IMR-90 (cell line): ENCODE data around the gene WNT7A. TPM values are rescaled to one million over a fixed set of nuclear protein-coding genes. Genes with fewer than 3 reads are reported as not detected.

Source experiments
- ATAC-seq: fragments of 200-7000 bp; cut with Tn5 transposase; 2 replicates; pipeline ENCODE4 v1.9.1; 2020; ENCODE audit warnings: low read depth, mild to moderate bottlenecking, moderate library complexity
- BruUV-seq: library from RNA; stranded (reverse); fragments of 400-500 nt; replicated peaks from 2 replicates; lab custom pipeline; 2021; lab: Mats Ljungman, UMichigan
- CTCF ChIA-PET: fragments of 300-600 bp; formaldehyde crosslinking; extraction: SDS; loops from one replicate; lab custom pipeline; 2021; ENCODE audit warnings: antibody characterized with exemption; lab: Yijun Ruan, JAX
- POLR2A ChIA-PET: fragments of 300-600 bp; sonication (Branson Sonifier 250); formaldehyde crosslinking; loops from one replicate; lab custom pipeline; 2022; ENCODE audit warnings: antibody characterized with exemption; ENCODE audit not compliant: unreplicated experiment; lab: Charles Lee
- DNase-seq: peaks from one replicate; pipeline ENCODE4 v3.0.0; 2013
- H2AFZ ChIP-seq: replicated peaks from 2 replicates; pipeline ENCODE3; 2013; ENCODE audit warnings: low read length, mild to moderate bottlenecking; ENCODE audit not compliant: poor library complexity
- H2AK5ac ChIP-seq: 2 replicates; pipeline ENCODE4 v1.6.1; 2013; ENCODE audit warnings: low read depth, low read length, inconsistent platforms
- H2AK9ac ChIP-seq: replicated peaks from 2 replicates; pipeline ENCODE3; 2013; ENCODE audit warnings: mild to moderate bottlenecking, low read depth, low read length, moderate library complexity; ENCODE audit not compliant: poor library complexity
- H2BK120ac ChIP-seq: 2 replicates; pipeline ENCODE4 v1.6.1; 2013; ENCODE audit warnings: low read depth, low read length, inconsistent platforms
- H2BK15ac ChIP-seq: 3 replicates; pipeline ENCODE4 v1.6.1; 2013; ENCODE audit warnings: low read depth, low read length, inconsistent platforms
- H2BK20ac ChIP-seq: 2 replicates; pipeline ENCODE4 v1.6.1; 2013; ENCODE audit warnings: low read depth, mild to moderate bottlenecking, inconsistent platforms, low read length, moderate library complexity
- H2BK5ac ChIP-seq: 2 replicates; pipeline ENCODE4 v1.6.1; 2013; ENCODE audit warnings: mild to moderate bottlenecking, low read depth, low read length, inconsistent platforms; ENCODE audit not compliant: poor library complexity, severe bottlenecking
- H3K14ac ChIP-seq: replicated peaks from 2 replicates; pipeline ENCODE4 v1.6.1; 2013; ENCODE audit warnings: low read depth, low read length, inconsistent platforms
- H3K18ac ChIP-seq: 2 replicates; pipeline ENCODE4 v1.6.1; 2013; ENCODE audit warnings: low read depth, low read length, control low read depth
- H3K23ac ChIP-seq: 2 replicates; pipeline ENCODE4 v1.6.1; 2013; ENCODE audit warnings: low read depth, low read length, inconsistent platforms
- H3K27ac ChIP-seq: 2 replicates; pipeline ENCODE4 v1.5.1; 2013; ENCODE audit warnings: mild to moderate bottlenecking, control low read depth, low read length; ENCODE audit not compliant: insufficient read depth
- H3K27me3 ChIP-seq: 2 replicates; pipeline ENCODE4 v1.6.1; 2013; ENCODE audit warnings: low read length; ENCODE audit not compliant: control insufficient read depth, insufficient read depth
- H3K36me3 ChIP-seq: 2 replicates; pipeline ENCODE4 v1.6.1; 2013; ENCODE audit warnings: low read length, mixed read lengths; ENCODE audit not compliant: control insufficient read depth, insufficient read depth
- H3K4ac ChIP-seq: 2 replicates; pipeline ENCODE4 v1.6.1; 2013; ENCODE audit warnings: low read depth, low read length, inconsistent platforms
- H3K4me1 ChIP-seq: 2 replicates; pipeline ENCODE4 v1.6.1; 2013; ENCODE audit warnings: low read length, mixed read lengths; ENCODE audit not compliant: control insufficient read depth, insufficient read depth
- H3K4me2 ChIP-seq: 2 replicates; pipeline ENCODE4 v1.6.1; 2013; ENCODE audit warnings: low read depth, mild to moderate bottlenecking, control low read depth, low read length, moderate library complexity
- H3K4me3 ChIP-seq: 2 replicates; pipeline ENCODE4 v1.5.1; 2013; ENCODE audit warnings: low read depth, mild to moderate bottlenecking, control low read depth, low read length, moderate library complexity; ENCODE audit not compliant: insufficient read depth
- H3K56ac ChIP-seq: 2 replicates; pipeline ENCODE4 v1.6.1; 2013; ENCODE audit warnings: low read length, inconsistent platforms; ENCODE audit not compliant: insufficient read depth; ENCODE audit errors: extremely low read depth
- H3K79me1 ChIP-seq, 2 experiments: 2 replicates each; pipeline ENCODE4 v1.6.1; 2013; ENCODE audit warnings: low read length in 2 of 2, inconsistent platforms in 1 of 2, low read depth in 1 of 2
- H3K9ac ChIP-seq: 2 replicates; pipeline ENCODE4 v1.6.1; 2013; ENCODE audit warnings: low read depth, low read length, control low read depth
- H3K9me1 ChIP-seq: 2 replicates; pipeline ENCODE4 v1.6.1; 2013; ENCODE audit warnings: low read length, inconsistent platforms; ENCODE audit not compliant: insufficient read depth
- H3K9me3 ChIP-seq: 2 replicates; pipeline ENCODE4 v1.6.1; 2013; ENCODE audit warnings: low read length; ENCODE audit not compliant: control insufficient read depth, insufficient read depth
- H4K20me1 ChIP-seq: 2 replicates; pipeline ENCODE4 v1.6.1; 2013; ENCODE audit warnings: low read length, inconsistent platforms; ENCODE audit not compliant: insufficient read depth
- H4K5ac ChIP-seq: 2 replicates; pipeline ENCODE4 v1.6.1; 2013; ENCODE audit warnings: mild to moderate bottlenecking, low read depth, low read length, control low read depth
- H4K8ac ChIP-seq, 2 experiments: 2 replicates each; pipeline ENCODE4 v1.6.1; 2013; ENCODE audit warnings: low read depth in 2 of 2, low read length in 2 of 2, control low read depth in 1 of 2, inconsistent platforms in 1 of 2
- H4K91ac ChIP-seq: 2 replicates; pipeline ENCODE4 v1.6.1; 2013; ENCODE audit warnings: low read depth, low read length, inconsistent platforms; ENCODE audit not compliant: insufficient read depth
- BHLHE40 ChIP-seq: fragments of 150-350 bp; IDR thresholded peaks from 2 replicates; pipeline ENCODE4 v1.6.1; 2016; ENCODE audit warnings: mild to moderate bottlenecking, low read depth, low read length
- CEBPB ChIP-seq: IDR thresholded peaks from 2 replicates; pipeline ENCODE4 v1.6.1; 2012; ENCODE audit warnings: low read depth, low read length, improper control_type of control experiment
- CHD1 ChIP-seq: IDR thresholded peaks from 2 replicates; pipeline ENCODE4 v1.6.1; 2012; ENCODE audit warnings: low read depth, low read length, improper control_type of control experiment
- CTCF ChIP-seq: conservative IDR thresholded peaks from 2 replicates; pipeline ENCODE4 v1.5.1; 2012; ENCODE audit warnings: mild to moderate bottlenecking, low read depth, low read length, improper control_type of control experiment
- ELK1 ChIP-seq: fragments of 150-350 bp; IDR thresholded peaks from 2 replicates; pipeline ENCODE4 v1.6.1; 2016; ENCODE audit warnings: low read depth, mild to moderate bottlenecking, low read length, moderate library complexity, borderline replicate concordance
- FOS ChIP-seq: fragments of 150-350 bp; IDR thresholded peaks from 2 replicates; pipeline ENCODE4 v1.6.1; 2016; ENCODE audit warnings: low read depth, low read length
- MAFK ChIP-seq: IDR thresholded peaks from 2 replicates; pipeline ENCODE4 v1.6.1; 2012; ENCODE audit warnings: low read depth, low read length, improper control_type of control experiment
- MAZ ChIP-seq: IDR thresholded peaks from 2 replicates; pipeline ENCODE4 v1.6.1; 2012; ENCODE audit warnings: low read depth, mild to moderate bottlenecking, low read length, improper control_type of control experiment, moderate library complexity, borderline replicate concordance
- MXI1 ChIP-seq: IDR thresholded peaks from 2 replicates; pipeline ENCODE4 v1.6.1; 2012; ENCODE audit warnings: low read depth, mild to moderate bottlenecking, low read length, moderate library complexity, borderline replicate concordance
- NFE2L2 ChIP-seq: fragments of 150-350 bp; IDR thresholded peaks from 2 replicates; pipeline ENCODE4 v1.6.1; 2016; ENCODE audit warnings: low read depth, mild to moderate bottlenecking, low read length
- POLR2A ChIP-seq: IDR thresholded peaks from 2 replicates; pipeline ENCODE4 v1.6.1; 2012; ENCODE audit warnings: mild to moderate bottlenecking, low read depth, low read length
- RAD21 ChIP-seq: IDR thresholded peaks from 2 replicates; pipeline ENCODE4 v1.6.1; 2012; ENCODE audit warnings: low read length, improper control_type of control experiment
- RFX5 ChIP-seq: IDR thresholded peaks from 2 replicates; pipeline ENCODE4 v1.8.0; 2012; ENCODE audit warnings: low read depth, mild to moderate bottlenecking, low read length, moderate library complexity
- SMC3 ChIP-seq: fragments of 150-350 bp; IDR thresholded peaks from 2 replicates; pipeline ENCODE4 v1.6.1; 2016; ENCODE audit warnings: low read depth, mild to moderate bottlenecking, antibody characterized with exemption, low read length, moderate library complexity
- WGBS, 2 experiments: methylation state at CpG; one replicate each; pipeline versions ENCODE4 v1.1.5 to v1.1.7; 2013; ENCODE audit warnings: missing lambda C conversion rate in 2 of 2; ENCODE audit not compliant: insufficient read length in 1 of 2; ENCODE audit errors: extremely low coverage in 2 of 2; 5-methylcytosine and 5-hydroxymethylcytosine counted together
- dilution Hi-C: fragments of 300-500 bp; cut with HindIII; formaldehyde crosslinking; loops from one replicate; pipeline ENCODE4 v1.14.3; 2018; ENCODE audit warnings: low sequenced_read_pairs; ENCODE audit not compliant: unreplicated experiment
- in situ Hi-C: fragments of 300-500 bp; cut with MboI; formaldehyde crosslinking; loops from 3 replicates; pipeline ENCODE4 v1.14.3; 2019; ENCODE audit warnings: low sequenced_read_pairs, inconsistent platforms, mixed read lengths
- intact Hi-C: fragments of 100-400 bp; cut with micrococcal nuclease; formaldehyde crosslinking; loops from 2 replicates; pipeline ENCODE4 v1.10.0; 2022
- polyA plus RNA-seq, 3 experiments: library from polyadenylated mRNA; depleted of rRNA; stranded (reverse); fragments of >200 nt; gene quantifications; 2 replicates each; pipeline ENCODE4 v1.2.3, GENCODE V29; 2012; ENCODE audit warnings: low replicate concordance in 1 of 3
- total RNA-seq: library from RNA; depleted of rRNA; stranded (reverse); fragments of >200 nt; gene quantifications from 2 replicates; pipeline ENCODE4 v1.2.3, GENCODE V29; 2012
- TF ChIP-seq, protein P1 (sequence below): fragments of 150-350 bp; IDR thresholded peaks from 2 replicates; pipeline ENCODE4 v1.6.1; 2017; ENCODE audit warnings: mild to moderate bottlenecking, antibody characterized with exemption, low read length, low read depth

The WNT7A gene
- total and polyA plus RNA-seq, 2 of the 4 experiments (the other 2 are of a cell fraction) = not detected

- H3K4me2 ChIP-seq = no peak overlapping the region
- no peaks in the 10 kb centered on the region for H3K36me3 ChIP-seq
- H3K4ac ChIP-seq = no peak overlapping the region
- H3K9me1 ChIP-seq = no peaks in the 10 kb centered on the region
- H2BK20ac ChIP-seq = no peak overlapping the region
- no TSS peak for BruUV-seq
- no peaks in the 10 kb centered on the region for H3K4me1 ChIP-seq
- no peak overlapping the region for H4K8ac ChIP-seq
- ChIA-PET POLR2A (no interaction called here), CTCF (no interaction called here)
- no peak overlapping the region for H4K5ac ChIP-seq
- no peak overlapping the region for H3K56ac ChIP-seq
- H3K4me3 ChIP-seq = no peak overlapping the region
- H2AK9ac ChIP-seq = no peak overlapping the region
- WGBS, 2 experiments = 60% methylated on average over 1 of the region's 15 CpGs; no CpG with 5 or more reads in 1 of the 2 experiments
- no peaks in the 10 kb centered on the region for H4K20me1 ChIP-seq
- intact Hi-C loops (no loop called here), dilution Hi-C loops (no loop called here), in situ Hi-C loops (no loop called here)
- H3K79me1 ChIP-seq = no peaks in the 10 kb centered on the region
- H2AFZ ChIP-seq = no peak overlapping the region
- H3K14ac ChIP-seq = no peak overlapping the region
- ATAC-seq = no peak
- no peak overlapping the region for H3K18ac ChIP-seq
- no peaks in the 10 kb centered on the region for H3K27me3 ChIP-seq
- H2AK5ac ChIP-seq = no peak overlapping the region
- no peak overlapping the region for H2BK5ac ChIP-seq
- H2BK15ac ChIP-seq = no peak overlapping the region
- H3K9ac ChIP-seq = no peak overlapping the region
- DNase-seq = no peak
- H3K23ac ChIP-seq = no peak overlapping the region
- H3K9me3 ChIP-seq = peaks cover 11% of the 10 kb centered on the region; the same call in 1 of the 2 replicates
- no peak overlapping the region for H4K91ac ChIP-seq
- H2BK120ac ChIP-seq = no peak overlapping the region
- no peak overlapping the region for H3K27ac ChIP-seq
- TF ChIP-seq RAD21 (no peak), FOS (no peak), CTCF (no peak), CHD1 (no peak), CEBPB (no peak), MAZ (no peak), MAFK (no peak), NFE2L2 (no peak), RFX5 (no peak), SMC3 (no peak), POLR2A (no peak), ELK1 (no peak), MXI1 (no peak), BHLHE40 (no peak)
- TF ChIP-seq, protein P1, sequence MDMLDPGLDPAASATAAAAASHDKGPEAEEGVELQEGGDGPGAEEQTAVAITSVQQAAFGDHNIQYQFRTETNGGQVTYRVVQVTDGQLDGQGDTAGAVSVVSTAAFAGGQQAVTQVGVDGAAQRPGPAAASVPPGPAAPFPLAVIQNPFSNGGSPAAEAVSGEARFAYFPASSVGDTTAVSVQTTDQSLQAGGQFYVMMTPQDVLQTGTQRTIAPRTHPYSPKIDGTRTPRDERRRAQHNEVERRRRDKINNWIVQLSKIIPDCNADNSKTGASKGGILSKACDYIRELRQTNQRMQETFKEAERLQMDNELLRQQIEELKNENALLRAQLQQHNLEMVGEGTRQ = no peak
These were observed 78.3 kb downstream of the WNT7A start for GRCh38 chr3:13801361-13802204.
